ENCODE data around the gene LUC7L. TPM values are rescaled to one million over a fixed set of nuclear protein-coding genes. Genes with fewer than 3 reads are reported as not detected.
A peak's percentile ranks its signal among the peaks of the same experiment; 100 is the strongest.

LUC7L gene
- total RNA-seq, 1 experiment from 2014 or later: 137 TPM

GRCh38 chr16:181565-182021 lies 47.7 kb downstream of the LUC7L start:
- TF ChIP-seq CTCF (conservative IDR thresholded peaks at IDR 0.05): peak; percentile 99
- no peaks in the 10 kb centered on the region; a peak in 1 of 5 replicates for H3K9me3 Mint-ChIP-seq
- no peak overlapping the region for H3T11ph ChIP-seq (ENCODE audit: low read length)
- H4K20me1 ChIP-seq (ENCODE audit: control insufficient read depth, insufficient read depth, insufficient read length): no peaks in the 10 kb centered on the region
- peaks cover 35% of the 10 kb centered on the region for H3K27me3 Mint-ChIP-seq (ENCODE audit: low read depth)
- H3K27ac ChIP-seq (ENCODE audit: insufficient read length, low read depth, low read length): no peak overlapping the region
- DNase-seq: no peak
- no peak overlapping the region for H3K18ac ChIP-seq (ENCODE audit: insufficient read length, low read depth, low read length)
- H3K56ac ChIP-seq (ENCODE audit: insufficient read length, low read depth, low read length): no peak overlapping the region
- H3K4me2 ChIP-seq (ENCODE audit: insufficient read depth, insufficient read length, low read length): no peak overlapping the region
- peaks cover 5% of the 10 kb centered on the region for H3K23me2 ChIP-seq (ENCODE audit: insufficient read length, low read depth, low read length, poor library complexity, severe bottlenecking)
- no peak overlapping the region for H2BK12ac ChIP-seq (ENCODE audit: insufficient read length, low read depth, low read length)
- no peak overlapping the region for H2AK5ac ChIP-seq (ENCODE audit: insufficient read length, low read length)
- H2AFZ ChIP-seq (ENCODE audit: low read length): no peak overlapping the region
- no peak overlapping the region for H2BK20ac ChIP-seq (ENCODE audit: low read depth, low read length, poor library complexity, severe bottlenecking)
- 0 out of 4 replicates have a peak, but pooled peaks cover 0 to 7% of the 10 kb centered on the region in 2 experiments for H3K4me1 Mint-ChIP-seq
- H3K4me1 ChIP-seq (ENCODE audit: insufficient read depth, low read length): no peaks in the 10 kb centered on the region
- no peak overlapping the region for H2BK5ac ChIP-seq (ENCODE audit: insufficient read length, low read length)
- no peak overlapping the region for H3K27ac Mint-ChIP-seq
- no peak overlapping the region for H3K9ac ChIP-seq (ENCODE audit: extremely low read depth, insufficient read length, low read length)
- H4K91ac ChIP-seq (ENCODE audit: insufficient read length, low read depth, low read length): no peak overlapping the region
- peak overlapping the region in 1 of 2 experiments; percentile 42; a peak in 2 of 5 replicates for H3K4me3 Mint-ChIP-seq
- H3K23ac ChIP-seq (ENCODE audit: insufficient read length, low read depth, low read length): no peak overlapping the region
- peaks cover 6 to 15% (median 11%) of the 10 kb centered on the region in 3 experiments; a peak in 6 of 7 replicates for H3K36me3 Mint-ChIP-seq (ENCODE audit: insufficient read depth in 1 of 3, low read depth in 3 of 3)
- no CpG with 5 or more reads among the region's 22 CpGs for WGBS (ENCODE audit: extremely low coverage, insufficient read length, low lambda C conversion rate)
- no peak overlapping the region for H3K14ac ChIP-seq (ENCODE audit: insufficient read depth, low read length)
- H3K79me1 ChIP-seq (ENCODE audit: insufficient read depth, low read depth, low read length, poor library complexity, severe bottlenecking): no peaks in the 10 kb centered on the region
- no peak overlapping the region for H4K5ac ChIP-seq (ENCODE audit: insufficient read length, low read depth, low read length)
- H2BK120ac ChIP-seq (ENCODE audit: low read depth, low read length, poor library complexity, severe bottlenecking): no peak overlapping the region
- no peaks in the 10 kb centered on the region for H3K9me3 ChIP-seq (ENCODE audit: control insufficient read depth, low read depth, low read length)
- no peak overlapping the region for H3K4ac ChIP-seq (ENCODE audit: low read depth, low read length)
- no peak overlapping the region for H4K8ac ChIP-seq (replicated peaks; ENCODE audit: insufficient read length, low read depth, low read length)
- no peaks in the 10 kb centered on the region for H3K79me2 ChIP-seq (ENCODE audit: insufficient read depth, low read length)
- peaks cover 29% of the 10 kb centered on the region for H3K27me3 ChIP-seq (ENCODE audit: insufficient read depth, low read length)
- H2BK15ac ChIP-seq (ENCODE audit: low read depth, low read length): no peak overlapping the region
